C4-2B (cell line): ENCODE data around the gene PRUNE2.

Source experiments
- H3K27ac ChIP-seq: fragments of 450-650 bp; 2 replicates; pipeline ENCODE4 v1.5.1; 2017
- ZFX ChIP-seq: fragments of 450-650 bp; IDR thresholded peaks from 2 replicates; pipeline ENCODE4 v1.6.1; 2017
- TF ChIP-seq, protein P1 (sequence below): fragments of 450-650 bp; conservative IDR thresholded peaks from 2 replicates; pipeline ENCODE4 v1.5.1; 2017; ENCODE audit warnings: mild to moderate bottlenecking

The PRUNE2 gene

DNA sequence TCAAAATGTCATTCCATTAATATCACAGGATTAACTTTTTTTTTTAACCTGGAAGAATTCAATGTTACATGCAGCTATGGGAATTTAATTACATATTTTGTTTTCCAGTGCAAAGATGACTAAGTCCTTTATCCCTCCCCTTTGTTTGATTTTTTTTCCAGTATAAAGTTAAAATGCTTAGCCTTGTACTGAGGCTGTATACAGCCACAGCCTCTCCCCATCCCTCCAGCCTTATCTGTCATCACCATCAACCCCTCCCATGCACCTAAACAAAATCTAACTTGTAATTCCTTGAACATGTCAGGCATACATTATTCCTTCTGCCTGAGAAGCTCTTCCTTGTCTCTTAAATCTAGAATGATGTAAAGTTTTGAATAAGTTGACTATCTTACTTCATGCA lies 121.0 kb downstream of the PRUNE2 start:
- no peak overlapping the region for H3K27ac ChIP-seq
- no peak for TF ChIP-seq ZFX
- TF ChIP-seq, protein P1, sequence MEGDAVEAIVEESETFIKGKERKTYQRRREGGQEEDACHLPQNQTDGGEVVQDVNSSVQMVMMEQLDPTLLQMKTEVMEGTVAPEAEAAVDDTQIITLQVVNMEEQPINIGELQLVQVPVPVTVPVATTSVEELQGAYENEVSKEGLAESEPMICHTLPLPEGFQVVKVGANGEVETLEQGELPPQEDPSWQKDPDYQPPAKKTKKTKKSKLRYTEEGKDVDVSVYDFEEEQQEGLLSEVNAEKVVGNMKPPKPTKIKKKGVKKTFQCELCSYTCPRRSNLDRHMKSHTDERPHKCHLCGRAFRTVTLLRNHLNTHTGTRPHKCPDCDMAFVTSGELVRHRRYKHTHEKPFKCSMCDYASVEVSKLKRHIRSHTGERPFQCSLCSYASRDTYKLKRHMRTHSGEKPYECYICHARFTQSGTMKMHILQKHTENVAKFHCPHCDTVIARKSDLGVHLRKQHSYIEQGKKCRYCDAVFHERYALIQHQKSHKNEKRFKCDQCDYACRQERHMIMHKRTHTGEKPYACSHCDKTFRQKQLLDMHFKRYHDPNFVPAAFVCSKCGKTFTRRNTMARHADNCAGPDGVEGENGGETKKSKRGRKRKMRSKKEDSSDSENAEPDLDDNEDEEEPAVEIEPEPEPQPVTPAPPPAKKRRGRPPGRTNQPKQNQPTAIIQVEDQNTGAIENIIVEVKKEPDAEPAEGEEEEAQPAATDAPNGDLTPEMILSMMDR, result no peak

DNA sequence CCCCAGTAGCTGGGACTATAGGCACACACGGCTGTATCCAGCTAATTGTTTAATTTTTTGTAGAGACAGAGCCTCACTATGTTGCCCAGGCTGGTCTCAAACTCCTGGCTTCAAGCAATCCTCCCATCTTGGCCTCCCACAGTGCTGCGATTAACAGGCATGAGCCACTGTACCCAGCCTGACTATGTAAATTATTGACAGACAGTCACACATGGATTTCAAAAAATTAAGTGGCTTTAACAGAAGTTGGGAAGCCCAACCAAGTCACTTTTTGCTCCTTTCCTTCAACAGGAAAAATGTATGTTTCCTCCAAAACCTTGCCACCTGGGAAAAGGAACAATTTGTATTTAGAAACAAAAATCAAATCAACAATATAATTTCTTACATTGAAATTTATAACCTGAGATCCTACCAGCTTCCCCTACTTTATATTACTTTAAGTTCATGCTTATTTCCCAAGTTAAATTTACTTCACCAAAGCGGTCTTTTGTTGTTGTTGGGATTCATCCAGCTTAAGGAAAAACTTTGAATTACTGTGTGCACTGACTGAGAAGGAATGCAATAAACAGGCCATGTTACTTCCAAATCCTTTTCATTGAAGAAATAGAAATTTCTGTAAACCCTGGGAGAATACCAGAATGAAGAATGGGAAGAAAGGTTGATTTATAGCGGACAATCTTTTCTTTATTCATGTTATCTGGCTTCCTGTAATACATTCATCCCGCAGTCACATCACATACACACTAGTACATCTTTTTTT lies 133.0 kb downstream of the PRUNE2 start:
- 0 out of 2 replicates have a peak overlapping the region, but pooled peaks have one; percentile 15 for H3K27ac ChIP-seq
- TF ChIP-seq, protein P1, result no peak
- no peak for TF ChIP-seq ZFX

DNA sequence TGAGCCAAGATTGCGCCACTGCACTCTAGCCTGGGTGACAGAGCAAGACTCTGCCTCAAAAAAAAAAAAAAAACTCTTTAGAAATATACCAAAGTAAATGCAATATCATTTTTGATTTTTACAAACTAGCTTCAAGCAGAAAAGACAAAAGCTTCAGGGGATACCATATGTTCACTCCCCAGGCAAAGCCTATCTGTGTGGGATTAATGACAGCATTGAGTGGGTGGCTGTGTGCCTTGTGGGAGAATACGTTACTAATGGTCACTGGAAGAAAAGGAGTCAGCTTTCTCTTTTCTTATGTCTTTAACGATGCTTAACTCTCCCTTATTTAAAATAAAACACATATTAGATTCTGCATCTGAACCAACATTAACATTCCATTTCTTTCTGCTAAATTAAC lies 139.8 kb downstream of the PRUNE2 start:
- TF ChIP-seq ZFX, result no peak
- TF ChIP-seq, protein P1, result no peak
- H3K27ac ChIP-seq, result no peak overlapping the region

DNA sequence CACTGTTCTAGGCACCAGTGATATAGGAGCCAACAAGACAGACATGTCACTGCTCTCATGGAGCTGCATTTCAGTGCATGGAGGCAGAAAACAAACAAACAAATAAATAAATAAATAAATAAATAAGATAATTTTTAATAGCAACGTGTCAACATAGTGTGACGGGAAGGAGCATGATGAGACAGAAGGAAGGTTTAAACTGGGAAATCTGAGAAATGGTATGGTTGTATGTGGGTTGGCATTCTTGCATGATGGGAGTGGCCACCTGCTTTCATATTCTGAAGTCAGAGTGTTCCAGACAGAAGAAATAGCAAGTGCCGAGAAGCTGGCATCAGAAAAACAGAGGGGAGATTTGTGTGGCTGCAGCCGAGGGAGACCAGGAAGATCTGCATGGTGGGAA lies 141.8 kb downstream of the PRUNE2 start, which contains the start of gene PCA3:
Gene PCA3, plus strand, starts transcription at position 301 of the 400 bp plus-strand sequence.
- TF ChIP-seq ZFX, result no peak
- TF ChIP-seq, protein P1, result no peak
- H3K27ac ChIP-seq, result no peak within 1 kb of the TSS; the same call in 1 of the 2 replicates

DNA sequence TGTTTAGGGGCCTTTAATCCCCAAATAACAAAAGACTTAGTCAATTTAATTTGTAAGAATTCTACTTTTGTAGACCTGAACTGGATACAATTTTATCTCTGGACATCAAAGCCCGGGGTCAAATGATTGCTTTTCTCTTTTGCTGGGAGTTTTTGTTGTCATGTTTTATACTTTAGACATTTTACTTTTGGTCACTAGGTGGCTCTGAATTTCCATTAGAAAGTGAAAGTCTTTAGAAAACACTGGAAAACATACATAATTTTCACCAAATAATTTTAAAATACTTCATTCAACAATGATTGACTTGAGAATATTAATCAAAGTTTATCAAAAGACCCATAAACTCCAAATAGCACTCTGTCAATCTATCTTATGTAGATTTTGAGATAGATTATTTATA lies 144.5 kb downstream of the PRUNE2 start:
- TF ChIP-seq, protein P1, result peak; percentile 74
- no peak for TF ChIP-seq ZFX
- no peak overlapping the region for H3K27ac ChIP-seq

DNA sequence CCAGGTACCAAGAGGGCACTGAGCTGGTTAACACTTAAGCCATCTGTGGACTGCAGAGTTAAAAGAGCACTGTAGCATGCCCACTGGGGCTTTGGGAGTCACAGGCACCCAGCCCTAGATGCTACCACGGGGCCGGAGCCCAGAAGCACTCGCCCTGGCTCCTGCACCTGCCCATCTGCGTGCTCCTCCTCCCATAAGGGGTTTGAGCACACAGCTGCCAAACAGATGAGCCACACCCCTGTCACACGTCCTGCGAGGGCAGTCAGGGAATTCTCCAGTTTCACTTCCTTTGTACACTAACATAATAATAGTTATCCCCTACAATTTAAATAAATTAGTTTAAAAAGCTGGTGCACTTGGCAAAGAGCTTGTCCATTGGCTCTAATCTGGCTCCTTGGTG lies 146.2 kb downstream of the PRUNE2 start:
- H3K27ac ChIP-seq, result peak overlapping the region; percentile 9; the same call in 1 of the 2 replicates

DNA sequence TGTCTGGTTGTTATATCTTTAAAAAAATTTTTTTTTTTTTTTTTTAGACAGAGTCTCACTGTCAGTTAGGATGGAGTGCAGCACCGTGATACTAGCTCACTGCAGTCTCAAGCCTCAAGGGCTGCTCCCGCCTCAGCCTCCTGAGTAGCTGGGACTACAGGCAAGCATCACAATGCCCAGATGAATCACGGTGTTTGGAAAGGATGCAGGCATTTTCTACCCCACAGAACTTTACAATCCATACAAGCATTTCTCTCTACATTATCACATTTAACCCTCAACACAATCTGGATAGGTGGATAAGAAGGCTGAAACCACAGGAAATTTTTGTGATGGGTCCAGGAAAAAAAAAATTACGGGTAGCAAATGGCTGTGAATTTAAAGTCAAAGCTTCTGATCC lies 147.4 kb downstream of the PRUNE2 start:
- TF ChIP-seq, protein P1, result no peak
- TF ChIP-seq ZFX, result no peak
- H3K27ac ChIP-seq, result no peak overlapping the region; the same call in 1 of the 2 replicates

More for the DNA sequence above, 146.2 kb downstream of the PRUNE2 start:
- no peak for TF ChIP-seq ZFX
- TF ChIP-seq, protein P1, result no peak
